Stimulated activated CD8-positive, alpha-beta memory T cell treated with anti-CD3 and anti-CD28 coated beads, Interleukin-4, amount 100 ng/mL, for 4 hours (primary cell): Measurements from ENCODE around the gene RDM1.

Experiments
- DNase-seq, 2 donors: peaks; one replicate each; pipeline ENCODE4 v3.0.0-alpha.2; 2020; ENCODE audit warnings: low read depth in 2 of 2, low spot score in 1 of 2

RDM1 gene

GRCh38 chr17:35875072-35875799 lies 55.3 kb downstream of the RDM1 start:
- DNase-seq, result no peak

GRCh38 chr17:35872196-35872980 lies 58.2 kb downstream of the RDM1 start:
- no peak for DNase-seq

DNA sequence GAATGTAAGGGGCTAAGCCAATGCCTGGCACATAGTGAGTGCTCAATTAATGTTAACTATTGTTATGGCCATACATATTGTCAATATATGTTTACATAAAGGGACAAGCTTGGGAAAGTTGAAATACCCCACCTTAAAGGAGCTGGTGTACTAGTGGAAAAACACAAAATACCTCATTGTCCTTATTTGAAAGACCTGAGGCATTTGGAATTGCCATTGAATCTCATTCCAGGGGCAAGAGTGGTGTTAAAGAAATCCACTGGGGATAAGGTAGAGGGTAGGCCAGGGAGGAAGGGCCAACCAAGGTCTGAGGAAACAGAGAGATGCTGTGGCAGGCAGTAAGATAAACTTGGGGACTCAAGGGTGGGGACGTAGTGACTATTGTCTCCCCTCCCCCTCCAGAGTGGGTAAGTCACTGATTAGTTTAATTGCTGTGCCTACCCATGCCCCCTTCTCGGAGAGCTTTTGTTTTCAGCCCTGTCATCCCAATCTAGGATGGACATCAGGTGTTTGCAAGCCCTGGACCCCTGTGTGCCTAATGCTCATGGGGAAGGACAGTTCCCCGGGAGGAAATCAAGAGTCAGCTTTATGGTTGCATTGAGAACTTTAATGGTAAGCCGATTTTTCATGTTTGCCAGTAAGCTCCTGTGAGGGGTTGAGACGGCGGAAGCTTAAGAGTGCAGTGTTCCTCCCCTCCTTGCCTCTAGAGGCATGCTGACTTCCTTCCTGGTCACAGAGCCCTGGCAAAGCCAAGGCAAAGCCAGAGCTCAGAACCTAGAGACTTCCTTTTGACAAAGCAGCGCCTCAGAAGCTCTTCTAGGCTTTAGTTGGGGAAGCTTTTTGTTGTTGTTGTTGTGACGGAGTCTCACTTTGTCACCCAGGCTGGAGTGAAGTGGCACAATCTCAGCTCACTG lies 59.4 kb downstream of the RDM1 start:
- no peak for DNase-seq

- DNase-seq, result no peak
Measured at GRCh38 chr17:35868737-35869136, 61.8 kb downstream of the RDM1 start, which contains the start of gene HEATR9. HEATR9 (minus strand) TSS chr17:35868891; CDS start chr17:35868742, 149 bp downstream.
